Measurements from ENCODE around the gene RBMX.

Gene RBMX

DNA sequence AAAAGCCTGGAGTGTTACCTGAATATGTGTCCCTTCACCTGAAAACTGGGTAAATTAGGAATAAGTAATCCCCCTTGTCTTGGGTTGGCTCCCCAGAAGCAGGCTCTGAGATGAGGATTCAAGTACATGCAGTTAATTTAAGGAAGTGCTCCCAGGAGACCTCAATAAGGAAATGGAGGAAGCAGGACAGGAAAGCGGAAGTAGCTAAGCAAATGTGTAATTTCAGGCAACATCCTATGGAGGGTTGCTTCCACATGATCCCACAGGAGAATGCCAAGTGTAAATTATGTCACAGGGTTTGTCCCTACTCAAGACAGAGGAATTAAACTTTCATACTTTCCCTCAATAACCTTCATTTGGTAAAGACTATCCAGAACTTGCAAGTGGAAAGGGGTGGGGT, 51.7 kb downstream of the RBMX start:
- no peak for DNase-seq

DNA sequence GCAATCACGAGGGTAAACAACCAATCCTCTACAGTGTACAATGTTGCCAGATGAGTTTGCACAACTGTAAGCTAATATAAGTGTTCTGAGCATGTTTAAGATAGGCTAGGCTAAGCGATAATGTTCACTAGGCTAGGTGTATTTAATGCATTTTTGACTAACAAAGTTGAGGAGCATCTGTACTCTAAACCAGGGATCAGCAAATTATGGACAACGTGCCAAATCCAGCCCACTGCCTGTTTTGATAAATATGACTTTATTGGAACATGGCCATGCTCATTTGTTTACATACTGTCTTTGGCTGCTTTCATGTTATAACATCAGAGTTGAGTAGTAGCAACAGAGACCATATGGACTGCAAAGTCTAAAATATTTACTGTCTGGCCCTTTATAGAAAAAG, 53.5 kb downstream of the RBMX start:
- peak; percentile 46 for DNase-seq

DNA sequence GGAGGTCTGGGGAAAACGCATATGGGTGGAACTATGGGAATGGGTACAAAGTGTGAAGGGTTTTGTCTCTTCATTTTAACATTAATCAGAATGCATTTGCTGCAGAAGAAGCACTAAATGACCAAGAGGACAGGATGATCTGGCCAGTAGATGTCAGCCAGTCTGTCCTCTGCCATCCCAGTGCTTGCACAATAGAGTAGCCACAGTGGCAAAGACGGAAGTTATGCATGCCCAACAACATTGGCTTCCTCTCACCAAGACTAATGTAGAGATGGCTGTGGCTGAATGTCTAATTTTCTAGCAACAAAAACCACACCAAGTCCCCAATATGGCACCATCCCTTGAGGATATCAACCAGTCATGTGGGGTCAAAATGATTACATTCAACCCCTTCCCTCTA, 54.8 kb downstream of the RBMX start:
- no peak for DNase-seq
